Sigmoid colon (tissue), 7 donors: ENCODE results near the gene ZNF543. TPM values are rescaled to one million over a fixed set of nuclear protein-coding genes. Genes with fewer than 3 reads are reported as not detected.

Experiments
- DNase-seq: peaks from one replicate; pipeline ENCODE4 v3.0.0-alpha.2; 2019
- H3K27ac ChIP-seq, 4 donors: fragments of 200-600 bp; sonication (generic); one replicate each; pipeline ENCODE4 v1.5.1; 2016 to 2019; ENCODE audit warnings: mild to moderate bottlenecking in 1 of 4
- H3K27me3 ChIP-seq, 3 donors: fragments of 200-600 bp; sonication (generic); one replicate each; pipeline ENCODE4 v1.5.1; 2019; ENCODE audit warnings: mild to moderate bottlenecking in 1 of 3
- H3K36me3 ChIP-seq, 4 donors: fragments of 200-600 bp; sonication (generic); one replicate each; pipeline ENCODE4 v1.5.1; 2016 to 2019
- H3K4me1 ChIP-seq, 4 donors: fragments of 200-600 bp; sonication (generic); one replicate each; pipeline ENCODE4 v1.5.1; 2017 to 2019
- H3K4me3 ChIP-seq, 4 donors: fragments of 200-600 bp; sonication (generic); one replicate each; pipeline ENCODE4 v1.5.1; 2017 to 2019; ENCODE audit warnings: mild to moderate bottlenecking in 2 of 4, moderate library complexity in 1 of 4
- H3K9me3 ChIP-seq, 4 donors: fragments of 200-600 bp in 3 of 4; sonication (generic) in 3 of 4; one replicate each; pipeline versions ENCODE4 v1.5.1 to v1.6.1; 2013 to 2019
- CTCF ChIP-seq, 4 experiments: fragments of 450-650 bp in 3 of 4; fragments of 200-600 bp in 1 of 4; IDR thresholded peaks; one replicate each; pipeline ENCODE4 v1.5.1; 2016 to 2019; ENCODE audit warnings: antibody characterized with exemption in 4 of 4, mild to moderate bottlenecking in 3 of 4, moderate library complexity in 2 of 4
- EP300 ChIP-seq, 4 donors: sonication (generic); formaldehyde crosslinking; IDR thresholded peaks; one replicate each; pipeline ENCODE4 v1.6.1; 2017; ENCODE audit warnings: antibody characterized with exemption in 4 of 4
- POLR2A ChIP-seq, 2 donors: fragments of 450-650 bp; IDR thresholded peaks; one replicate each; pipeline ENCODE4 v1.6.1; 2016; ENCODE audit warnings: antibody characterized with exemption in 2 of 2, mild to moderate bottlenecking in 2 of 2, moderate library complexity in 2 of 2
- POLR2AphosphoS5 ChIP-seq, 4 donors: sonication (generic); formaldehyde crosslinking; IDR thresholded peaks; one replicate each; pipeline ENCODE4 v1.6.1; 2017; ENCODE audit warnings: antibody characterized with exemption in 4 of 4
- WGBS, 2 donors: extraction: QIAGEN DNeasy Blood & Tissue Kit; methylation state at CpG; one replicate each; pipeline ENCODE4 v1.1.7; 2013; 5-methylcytosine and 5-hydroxymethylcytosine counted together
- intact Hi-C: fragments of 100-400 bp; cut with DNase I; formaldehyde crosslinking; loops from one replicate; pipeline ENCODE4 v1.15.1; 2023
- polyA plus RNA-seq, 3 donors: library from polyadenylated mRNA; stranded (reverse); fragments of 200-250 nt; gene quantifications; one replicate each; pipeline ENCODE4 v1.2.3, GENCODE V29; 2013
- total RNA-seq, 4 donors: library from RNA; depleted of rRNA; stranded (reverse); fragments of >200 nt; gene quantifications; one replicate each; pipeline ENCODE4 v1.1.0, GENCODE V29; 2016
- donor health status: healthy with polysubstance abuse.
- donor health status: Bipolar disorder and iron deficiency.
- donor health status: healthy.

ZNF543 gene
- total and polyA plus RNA-seq, 7 donors = 0.46 to 8.1 (median 5.4) TPM

GRCh38 chr19:57362419-57362818 lies 42.1 kb downstream of the ZNF543 start:
- no peak for DNase-seq
- Histone ChIP-seq H3K4me3 (peak overlapping the region in 3 of 4 donors; percentile 86 to 91 (median 88)), H3K27ac (peak overlapping the region; percentile 80 to 98 (median 95)), H3K4me1 (peaks cover 0 to 17% (median 12%) of the 10 kb centered on the region in 4 donors), H3K27me3 (no peaks in the 10 kb centered on the region), H3K9me3 (peaks cover 2 to 14% (median 10%) of the 10 kb centered on the region in 4 donors), H3K36me3 (peaks cover 5 to 24% (median 15%) of the 10 kb centered on the region in 4 donors)
- no peak for TF ChIP-seq POLR2AphosphoS5 (IDR thresholded peaks at IDR 0.05)
- TF ChIP-seq EP300 (IDR thresholded peaks at IDR 0.05) = no peak
- no peak for TF ChIP-seq CTCF (IDR thresholded peaks at IDR 0.05)
- 63 to 72% methylated on average over 2 of the region's 2 CpGs for whole genome bisulfite sequencing, 2 donors
- intact Hi-C loops = loop anchor here (5.0 kb wide), 1 partner anchor 40 kb away; the partner anchor contains the start of gene ZNF543

- intact Hi-C loops = loop anchor here (1.0 to 5.0 kb wide), 3 partner anchors 26 to 123 kb away; partner anchors contain the start of genes ZNF543, ZNF548 and ZNF805
- H3K36me3 ChIP-seq = peaks cover 0 to 16% (median 9%) of the 10 kb centered on the region in 4 donors
- H3K27ac ChIP-seq = peak within 1 kb of the TSS; percentile 94 to 98 (median 96)
- H3K27me3 ChIP-seq = no peaks in the 10 kb centered on the region
- H3K4me1 ChIP-seq = peaks cover 0 to 17% (median 12%) of the 10 kb centered on the region in 4 donors
- TF ChIP-seq EP300 (IDR thresholded peaks at IDR 0.05) (peak in 2 of 4 donors; percentile 55 to 97), POLR2AphosphoS5 (IDR thresholded peaks at IDR 0.05) (peak; percentile 86 to 92 (median 90)), CTCF (IDR thresholded peaks at IDR 0.05) (no peak), POLR2A (IDR thresholded peaks at IDR 0.05) (peak in 1 of 2 donors; percentile 59)
- peak; percentile 100 for DNase-seq
- H3K4me3 ChIP-seq = peak within 1 kb of the TSS; percentile 86 to 91 (median 88)
- H3K9me3 ChIP-seq = peaks cover 0 to 8% (median 7%) of the 10 kb centered on the region in 4 donors
- 1 to 2% methylated on average over 47 of the region's 47 CpGs for WGBS, 2 donors
Observed at GRCh38 chr19:57362997-57363687, 42.9 kb downstream of the ZNF543 start, which contains the start of the genes TRAPPC2B and ZNF547. Gene TRAPPC2B, plus strand, starts transcription at chr19:57363551. Its CDS starts 1,283 bp downstream, at chr19:57364834. Gene ZNF547, plus strand, starts transcription at chr19:57363551. Its CDS starts 5,005 bp downstream, at chr19:57368556.

- peak overlapping the region; percentile 86 to 91 (median 88) for H3K4me3 ChIP-seq
Observed at GRCh38 chr19:57363688-57364181, 43.5 kb downstream of the ZNF543 start.

GRCh38 chr19:57366776-57367175 lies 46.5 kb downstream of the ZNF543 start:
- Histone ChIP-seq H3K36me3 (peaks cover 0 to 4% (median under 1%) of the 10 kb centered on the region in 4 donors), H3K9me3 (no peaks in the 10 kb centered on the region), H3K4me3 (no peak overlapping the region), H3K4me1 (peaks cover 0 to 17% (median 12%) of the 10 kb centered on the region in 4 donors), H3K27ac (no peak overlapping the region), H3K27me3 (no peaks in the 10 kb centered on the region)
- WGBS, 2 donors = 92 to 98% methylated on average over 2 of the region's 2 CpGs
- no peak for DNase-seq
- no peak for TF ChIP-seq POLR2A (IDR thresholded peaks at IDR 0.05)
- no peak for TF ChIP-seq CTCF (IDR thresholded peaks at IDR 0.05)
- TF ChIP-seq EP300 (IDR thresholded peaks at IDR 0.05) = no peak
- no peak for TF ChIP-seq POLR2AphosphoS5 (IDR thresholded peaks at IDR 0.05)
- intact Hi-C loops = no loop called here

More at GRCh38 chr19:57363688-57364181, 43.5 kb downstream of the ZNF543 start:
- 2 to 3% methylated on average over 18 of the region's 18 CpGs for WGBS, 2 donors
- DNase-seq = no peak
- Histone ChIP-seq H3K9me3 (peaks cover 0 to 5% (median 3%) of the 10 kb centered on the region in 4 donors), H3K4me1 (peaks cover 0 to 17% (median 12%) of the 10 kb centered on the region in 4 donors), H3K27ac (peak overlapping the region; percentile 94 to 98 (median 96)), H3K36me3 (peaks cover 0 to 10% (median 4%) of the 10 kb centered on the region in 4 donors), H3K27me3 (no peaks in the 10 kb centered on the region)
- intact Hi-C loops = loop anchor here (1.0 to 5.0 kb wide), 3 partner anchors 26 to 123 kb away; partner anchors contain the start of genes ZNF543, ZNF548 and ZNF805
- TF ChIP-seq POLR2AphosphoS5 (IDR thresholded peaks at IDR 0.05) (no peak), EP300 (IDR thresholded peaks at IDR 0.05) (no peak), CTCF (IDR thresholded peaks at IDR 0.05) (no peak), POLR2A (IDR thresholded peaks at IDR 0.05) (no peak)
